ENCODE data around the gene RRAS2. TPM values are rescaled to one million over a fixed set of nuclear protein-coding genes. Genes with fewer than 3 reads are reported as not detected.
A peak's percentile ranks its signal among the peaks of the same experiment; 100 is the strongest.

The RRAS2 gene
- total RNA-seq, 4 donors from 2014 or later: 44.0 to 110 (median 69.5) TPM

- H3K9me3 ChIP-seq: no peaks in the 10 kb centered on the region
- H3K4me1 ChIP-seq: peaks cover 0 to 14% (median 0%) of the 10 kb centered on the region in 3 donors
- peak overlapping the region in 1 of 4 donors; percentile 42 for H3K27ac ChIP-seq
- H3K36me3 ChIP-seq: no peaks in the 10 kb centered on the region
- no peak for ATAC-seq
- TF ChIP-seq POLR2A (IDR thresholded peaks at IDR 0.05): no peak
- no peak for TF ChIP-seq EP300 (IDR thresholded peaks at IDR 0.05)
- no peaks in the 10 kb centered on the region for H3K27me3 ChIP-seq
- no peak overlapping the region for H3K4me3 ChIP-seq
- 61% methylated on average over 5 of the region's 5 CpGs; no CpG with 5 or more reads in 1 of the 2 donors for WGBS, 2 donors (ENCODE audit: low coverage in 1 of 2)
Measured at GRCh38 chr11:14364322-14364721, 5.3 kb upstream of the RRAS2 start.

- ATAC-seq: no peak
- H3K36me3 ChIP-seq: no peaks in the 10 kb centered on the region
- H3K4me1 ChIP-seq: peaks cover 0 to 23% (median 0%) of the 10 kb centered on the region in 3 donors
- TF ChIP-seq CTCF (IDR thresholded peaks at IDR 0.05): no peak
- TF ChIP-seq POLR2A (IDR thresholded peaks at IDR 0.05): no peak
- TF ChIP-seq EP300 (IDR thresholded peaks at IDR 0.05): no peak
- no peak for TF ChIP-seq POLR2AphosphoS5 (IDR thresholded peaks at IDR 0.05)
- no peaks in the 10 kb centered on the region for H3K9me3 ChIP-seq
- no peak overlapping the region for H3K4me3 ChIP-seq
- no peaks in the 10 kb centered on the region for H3K27me3 ChIP-seq
- WGBS, 2 donors (ENCODE audit: low coverage in 1 of 2): 64 to 85% methylated on average over 3 of the region's 3 CpGs
- H3K27ac ChIP-seq: no peak overlapping the region
Measured at GRCh38 chr11:14362611-14363010, 3.6 kb upstream of the RRAS2 start.

- no peak for ATAC-seq
- no peak overlapping the region for H3K4me3 ChIP-seq
- peaks cover 0 to 30% (median 0%) of the 10 kb centered on the region in 3 donors for H3K4me1 ChIP-seq
- no peaks in the 10 kb centered on the region for H3K9me3 ChIP-seq
- H3K27me3 ChIP-seq: no peaks in the 10 kb centered on the region
- H3K27ac ChIP-seq: no peak overlapping the region
- H3K36me3 ChIP-seq: no peaks in the 10 kb centered on the region
- TF ChIP-seq CTCF (IDR thresholded peaks at IDR 0.05) (no peak), EP300 (IDR thresholded peaks at IDR 0.05) (no peak), POLR2A (IDR thresholded peaks at IDR 0.05) (no peak), POLR2AphosphoS5 (IDR thresholded peaks at IDR 0.05) (no peak)
Measured at GRCh38 chr11:14361951-14362350, 3.0 kb upstream of the RRAS2 start.

GRCh38 chr11:14360976-14361375 is 2.0 kb upstream of the RRAS2 start:
- TF ChIP-seq CTCF (IDR thresholded peaks at IDR 0.05) (no peak), POLR2AphosphoS5 (IDR thresholded peaks at IDR 0.05) (no peak), EP300 (IDR thresholded peaks at IDR 0.05) (no peak), POLR2A (IDR thresholded peaks at IDR 0.05) (no peak)
- no peaks in the 10 kb centered on the region for H3K9me3 ChIP-seq
- H3K27ac ChIP-seq: no peak overlapping the region
- WGBS, 2 donors (ENCODE audit: low coverage in 1 of 2): 85 to 93% methylated on average over 10 to 12 of the region's 17 CpGs
- H3K4me1 ChIP-seq: peaks cover 0 to 36% (median 0%) of the 10 kb centered on the region in 3 donors
- H3K27me3 ChIP-seq: no peaks in the 10 kb centered on the region
- H3K4me3 ChIP-seq: no peak overlapping the region
- no peaks in the 10 kb centered on the region for H3K36me3 ChIP-seq
- ATAC-seq: no peak

GRCh38 chr11:14359501-14360031 is 583 bp upstream of the RRAS2 start:
- ATAC-seq: no peak
- peaks cover 0 to 34% (median 0%) of the 10 kb centered on the region in 3 donors for H3K4me1 ChIP-seq
- peak overlapping the region; percentile 54 to 96 for H3K4me3 ChIP-seq
- H3K27ac ChIP-seq: peak overlapping the region in 2 of 4 donors; percentile 84 to 88
- WGBS, 2 donors (ENCODE audit: low coverage in 1 of 2): 45 to 78% methylated on average over 4 to 5 of the region's 5 CpGs
- TF ChIP-seq EP300 (IDR thresholded peaks at IDR 0.05) (no peak), POLR2A (IDR thresholded peaks at IDR 0.05) (no peak), POLR2AphosphoS5 (IDR thresholded peaks at IDR 0.05) (no peak), CTCF (IDR thresholded peaks at IDR 0.05) (no peak)
- H3K27me3 ChIP-seq: no peaks in the 10 kb centered on the region
- H3K9me3 ChIP-seq: no peaks in the 10 kb centered on the region
- no peaks in the 10 kb centered on the region for H3K36me3 ChIP-seq

Data from gastroesophageal sphincter (tissue), 4 donors.